Measurements from ENCODE around the gene PRG3.
"Not testable (repeated sequence)": the region's sequence is repeated elsewhere in the genome, so short reads cannot be mapped to it uniquely, and the experiment has no call there.

PRG3 gene

DNA sequence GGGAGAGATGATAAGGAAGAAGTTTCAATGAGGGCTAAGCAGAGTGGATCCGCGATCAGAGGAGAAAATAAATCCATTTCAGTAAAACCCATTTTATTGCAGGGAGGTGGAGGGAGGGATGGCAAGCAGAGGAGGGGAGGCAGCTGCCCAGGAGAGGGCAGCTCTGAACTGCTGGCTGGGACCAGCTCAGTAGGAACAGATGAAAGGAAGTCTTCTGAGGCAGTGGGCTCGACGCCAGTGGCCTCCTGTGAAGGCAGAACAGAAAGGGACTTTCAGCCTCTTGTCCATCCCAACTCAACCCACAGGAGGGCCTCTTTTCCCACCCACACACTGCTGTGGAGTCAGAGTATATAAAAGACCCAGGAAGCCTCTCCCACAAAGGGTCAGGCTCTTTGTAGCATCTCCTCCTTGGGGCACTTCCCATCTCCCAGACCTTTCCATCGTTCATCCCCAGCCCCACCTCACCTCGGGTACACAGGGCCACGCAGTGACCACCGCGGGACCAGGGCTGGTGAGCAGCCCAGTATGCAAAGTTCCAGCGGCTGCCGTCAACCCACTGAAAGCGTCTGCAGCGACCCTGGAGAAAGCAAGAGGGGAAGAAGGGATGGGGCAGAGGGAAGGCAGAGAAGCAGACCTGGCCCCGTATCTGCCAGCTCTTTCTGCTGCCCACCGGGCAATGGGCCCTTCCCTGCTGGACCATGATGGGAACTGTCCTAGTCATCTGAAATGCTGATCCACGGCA, 6.5 kb upstream of the PRG3 start:
- DNase-seq, result no peak

DNA sequence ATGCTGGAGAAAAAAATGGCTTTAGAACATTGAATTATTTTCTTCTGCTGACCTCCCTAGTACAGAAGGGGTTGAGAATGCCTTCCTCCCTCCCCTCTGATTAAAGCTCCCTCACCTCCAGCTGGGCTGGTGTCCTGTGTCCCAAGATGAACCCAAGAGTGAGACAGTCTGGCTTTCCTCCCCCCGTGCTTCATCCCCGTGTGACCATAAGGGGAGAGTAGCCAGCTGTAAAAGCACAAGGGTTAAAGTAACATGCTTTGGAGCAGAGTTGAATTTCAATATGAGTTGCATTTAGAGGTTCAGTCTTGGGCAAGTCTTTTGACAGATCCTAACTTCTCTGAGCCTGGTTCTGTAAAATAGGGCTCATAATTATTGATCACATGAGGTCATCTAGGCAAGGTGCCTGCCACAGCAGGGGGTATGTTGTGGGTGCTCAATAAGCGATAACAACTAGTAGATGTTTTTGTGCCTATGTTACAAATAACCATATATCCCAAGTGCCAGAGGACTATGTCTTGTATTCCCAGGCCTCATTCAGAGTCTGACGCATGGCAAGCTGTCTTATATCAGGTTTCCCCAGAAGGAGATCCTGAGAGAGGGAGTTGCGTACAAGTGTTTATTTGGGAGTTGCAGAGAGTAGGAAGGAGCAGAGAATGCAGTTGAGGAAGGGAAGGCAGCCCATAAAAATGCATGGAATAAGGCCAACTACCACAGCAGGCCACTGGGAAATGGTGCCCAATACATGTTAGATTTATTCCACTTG, 5.4 kb upstream of the PRG3 start:
- no peak for DNase-seq

DNA sequence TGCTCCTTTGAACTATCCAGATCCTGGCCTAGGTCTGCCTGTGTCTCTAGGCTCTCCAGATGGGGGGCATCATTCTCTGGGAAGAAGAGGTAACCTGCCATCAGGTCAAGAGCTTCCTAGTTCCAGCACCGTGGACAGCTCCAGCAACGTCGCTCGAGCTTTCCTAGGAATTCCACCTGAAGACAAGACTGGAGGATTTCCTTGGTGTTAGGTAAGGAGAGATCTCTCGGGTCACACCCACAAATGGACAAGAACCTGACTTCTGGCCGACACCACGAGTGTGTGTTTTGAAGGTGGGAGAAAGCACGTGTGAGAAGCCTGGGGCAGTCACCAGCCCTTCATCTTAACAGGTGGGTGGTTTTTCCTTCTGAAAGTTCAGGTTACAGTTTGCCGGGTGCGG, 1.2 kb downstream of the PRG3 start:
- no peak for DNase-seq

DNA sequence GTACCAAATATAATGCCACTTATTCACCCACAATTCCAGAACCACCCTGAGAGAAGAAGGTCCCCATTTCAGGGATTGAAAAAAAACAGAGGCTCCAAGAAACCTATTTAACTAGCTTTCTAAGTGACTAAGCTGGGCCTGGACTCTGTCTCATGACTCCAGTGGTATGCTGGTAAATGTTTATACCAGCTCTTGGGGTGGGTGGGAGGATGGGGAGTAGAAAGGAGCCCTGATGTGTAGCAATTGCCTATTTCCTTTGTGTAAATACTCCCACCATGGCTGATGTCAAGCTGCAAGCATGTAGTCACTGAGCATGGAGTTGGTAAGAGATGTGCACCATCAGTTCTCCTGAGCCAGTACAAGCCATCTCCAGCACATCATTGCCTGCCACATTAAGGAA, 2.8 kb downstream of the PRG3 start:
- DNase-seq, result no peak

DNA sequence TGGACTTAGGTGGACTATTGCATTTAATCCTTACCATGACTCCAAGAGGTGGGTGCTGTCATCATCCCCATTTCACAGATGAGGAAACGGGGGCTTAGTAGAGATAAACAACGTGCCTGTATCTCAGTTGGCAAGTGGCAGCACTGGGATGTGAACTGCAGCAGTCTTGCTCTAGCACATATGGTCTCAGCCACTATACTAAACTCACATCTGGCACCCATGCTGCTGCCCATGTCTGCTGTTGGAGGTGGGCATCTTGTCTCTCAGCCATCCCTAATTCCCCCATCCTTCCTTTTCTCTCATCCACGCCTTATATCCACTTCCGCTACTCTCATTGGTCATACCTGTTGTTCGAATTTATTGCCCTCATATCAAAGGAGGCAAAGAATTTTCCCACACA, 3.8 kb downstream of the PRG3 start:
- no peak for DNase-seq

DNA sequence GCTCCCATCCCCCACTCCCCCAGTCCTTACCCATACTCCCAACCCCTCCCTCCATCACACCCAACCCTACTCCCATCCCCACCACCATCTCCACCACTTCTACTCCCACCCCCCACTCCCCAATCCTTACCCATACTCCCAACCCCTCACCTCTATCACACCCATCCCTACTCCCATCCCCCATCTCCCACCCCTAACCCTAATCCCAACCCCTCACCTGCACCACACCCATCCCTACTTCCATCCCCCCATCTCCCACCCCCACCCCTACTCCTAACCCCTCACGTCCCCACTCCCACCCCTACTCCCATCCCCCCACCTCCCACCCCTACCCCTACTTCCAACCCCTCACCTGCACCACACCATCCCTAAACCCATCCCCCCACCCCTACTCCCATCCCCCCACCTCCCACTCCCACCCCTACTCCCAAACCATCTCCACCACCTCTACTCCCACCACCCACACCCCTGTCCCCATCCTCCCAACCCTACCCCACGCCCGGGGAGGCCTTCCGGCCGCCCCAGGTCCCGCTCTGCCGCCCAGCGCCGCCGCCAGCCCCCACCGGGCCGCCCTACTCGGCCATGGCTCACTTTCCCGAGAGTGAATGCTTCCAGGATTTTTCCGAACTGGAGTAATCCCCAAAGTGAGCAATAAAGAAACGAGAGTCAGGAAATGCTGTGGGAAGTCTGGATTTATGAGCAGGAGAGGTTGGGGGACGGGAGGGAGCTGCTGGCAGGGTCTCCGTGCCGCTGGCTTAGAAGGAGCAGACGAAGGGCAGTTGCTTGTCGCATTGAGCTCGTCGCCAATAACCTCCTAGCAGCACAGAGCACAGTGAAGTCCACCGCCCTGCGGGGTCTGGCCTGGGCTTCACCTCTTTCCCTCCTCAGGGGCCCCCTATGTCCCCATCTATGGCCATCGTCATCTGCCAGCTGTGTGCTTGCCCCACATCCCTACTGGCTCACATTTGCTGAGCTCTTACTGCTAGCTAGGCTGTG, 4.6 kb downstream of the PRG3 start:
- no peak for DNase-seq

DNA sequence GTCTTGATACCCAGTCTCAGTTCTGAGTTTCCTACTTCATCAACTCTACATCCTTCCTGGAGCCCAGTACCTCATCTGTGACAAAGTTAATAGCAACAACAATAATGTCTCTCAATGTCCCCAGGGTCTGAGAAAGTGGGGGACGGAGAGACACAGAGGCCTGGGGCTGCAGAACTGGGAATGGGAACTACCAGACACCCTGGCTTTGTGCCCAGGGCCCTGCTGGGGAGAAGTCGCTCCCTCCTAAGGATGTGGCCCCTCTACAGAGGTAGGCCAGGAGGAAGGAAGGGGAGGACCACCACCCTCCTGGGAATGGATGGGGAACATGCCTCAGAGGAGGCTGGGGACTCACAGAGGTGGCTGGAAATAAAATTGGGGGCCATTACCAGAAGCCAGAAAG, 5.5 kb downstream of the PRG3 start:
- no peak for DNase-seq

DNA sequence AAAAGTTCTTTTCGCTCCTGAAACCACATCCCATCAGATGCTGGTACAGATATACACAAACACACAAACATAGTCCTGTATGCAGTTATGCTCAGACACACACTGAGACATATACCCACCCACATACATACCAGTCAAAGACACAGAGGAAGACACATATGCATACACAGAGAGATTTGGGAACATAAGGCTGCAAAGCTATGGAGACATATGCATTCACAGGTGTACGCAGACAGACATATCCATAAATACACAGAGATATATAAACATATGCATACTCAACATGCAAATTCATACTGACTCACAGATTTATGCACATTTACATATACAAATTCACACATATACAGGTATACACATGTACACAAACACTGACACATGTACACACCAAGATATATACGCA, 6.0 kb downstream of the PRG3 start:
- no peak for DNase-seq

DNA sequence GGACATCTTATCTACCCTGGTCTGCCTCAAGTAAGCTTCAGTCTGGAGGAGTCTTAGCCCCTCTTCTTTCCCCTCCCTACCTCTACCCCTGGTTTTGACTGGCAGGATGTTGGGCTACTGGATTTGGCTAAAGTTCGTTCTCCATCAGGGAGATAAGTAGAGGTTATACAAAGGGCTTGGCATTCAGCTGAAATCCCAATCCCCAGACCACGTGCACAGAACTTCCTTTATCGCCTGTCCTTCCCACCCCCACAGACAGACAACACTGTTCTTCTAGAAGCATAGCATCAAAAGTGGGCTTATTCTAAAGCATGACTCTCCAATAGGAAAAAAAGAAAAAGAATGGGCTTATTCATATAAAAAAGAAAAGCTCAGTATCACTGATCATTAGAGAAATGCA, 7.8 kb downstream of the PRG3 start:
- DNase-seq, result no peak

DNA sequence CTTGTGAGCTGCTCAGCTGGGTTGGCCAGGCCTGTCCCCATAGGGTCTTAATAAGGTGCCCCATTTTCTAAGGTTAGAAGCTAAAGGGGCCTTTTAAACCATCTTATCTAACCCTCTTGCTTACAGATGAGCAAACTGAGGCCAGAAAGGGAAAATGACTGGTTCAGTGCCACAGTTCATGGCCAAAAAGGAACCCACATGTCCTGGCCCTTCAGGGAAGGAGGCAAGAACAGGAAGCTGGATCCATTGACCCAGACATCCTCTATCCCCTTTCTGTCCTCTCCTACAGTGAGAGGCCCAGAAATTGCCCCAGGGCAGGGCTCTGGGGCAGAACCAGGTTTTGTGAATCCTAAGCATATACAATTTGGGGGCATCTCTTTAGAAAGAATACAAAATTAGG, 10.0 kb downstream of the PRG3 start:
- no peak for DNase-seq

DNA sequence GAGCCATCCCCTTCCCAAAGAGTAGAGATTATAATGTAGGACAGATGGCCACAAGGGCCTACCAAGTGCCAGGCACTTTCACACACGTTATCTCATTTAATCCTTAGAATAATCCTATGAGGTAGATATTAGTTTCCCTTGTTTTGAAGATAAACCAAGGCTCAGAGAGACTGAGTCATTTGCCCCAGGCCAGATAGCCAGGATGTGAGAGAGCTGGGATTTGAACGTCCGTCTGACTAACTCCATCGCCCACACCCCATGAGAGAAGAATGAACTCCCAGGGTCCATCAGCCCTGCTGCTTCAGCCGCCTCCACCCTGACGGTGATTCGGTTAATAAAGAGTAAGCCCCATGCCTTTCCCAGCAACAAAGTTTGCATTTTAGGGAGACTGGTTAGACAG, 10.7 kb downstream of the PRG3 start:
- no peak for DNase-seq

DNA sequence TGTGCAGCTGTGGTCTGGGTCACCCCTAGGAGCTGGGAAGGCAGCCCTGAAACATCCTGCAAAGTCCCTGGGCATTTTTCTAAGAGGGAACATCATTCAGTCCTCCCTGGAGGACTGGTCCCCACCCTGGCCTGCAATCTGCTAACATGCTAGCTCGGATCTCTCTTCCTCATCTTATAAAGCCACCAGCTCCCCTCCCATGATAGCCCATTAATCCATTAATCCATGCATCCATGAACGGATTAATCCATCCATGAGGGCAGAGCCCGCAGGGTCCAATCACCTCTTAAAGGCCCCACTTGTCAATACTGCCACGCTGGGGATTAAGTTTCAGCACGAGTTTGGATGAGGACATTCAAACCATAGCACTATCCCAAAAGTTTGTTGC, 12.1 kb downstream of the PRG3 start:
- DNase-seq, result no peak

DNA sequence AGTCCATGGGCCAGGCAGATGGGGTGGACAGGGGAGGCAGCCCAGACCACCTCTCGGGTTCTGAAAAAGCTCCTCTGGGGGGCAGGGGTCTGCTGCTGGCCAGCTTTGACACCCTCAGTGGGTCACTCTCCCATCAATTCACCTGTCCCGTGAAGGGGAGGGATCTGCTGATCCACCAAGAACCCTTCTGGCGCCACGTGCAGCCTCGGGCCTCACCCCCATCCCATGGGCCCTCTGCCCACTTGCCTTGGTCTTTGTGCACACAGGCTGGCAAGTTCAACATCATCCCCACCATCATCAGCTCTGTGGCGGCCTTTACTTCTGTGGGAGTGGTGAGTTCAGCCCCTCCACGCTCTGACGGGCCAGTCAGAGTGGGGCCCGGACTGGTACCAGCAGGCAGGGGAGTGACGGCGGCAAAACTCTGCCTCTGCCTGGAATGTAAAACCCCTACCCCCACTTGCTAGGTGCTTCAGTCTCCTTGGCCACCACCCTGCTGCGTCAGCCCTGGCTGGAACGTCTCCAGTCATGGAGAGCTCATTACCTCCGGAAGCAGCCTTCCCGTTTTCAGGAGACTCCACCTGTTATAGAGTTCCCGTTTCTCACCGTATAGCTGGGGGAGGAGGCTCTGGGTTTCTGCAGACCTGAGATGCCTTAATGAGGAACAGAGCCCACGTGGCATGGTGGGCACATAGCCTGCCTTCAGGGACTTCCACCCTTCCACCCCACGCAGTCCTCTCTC, 12.7 kb downstream of the PRG3 start:
- no peak for DNase-seq

DNA sequence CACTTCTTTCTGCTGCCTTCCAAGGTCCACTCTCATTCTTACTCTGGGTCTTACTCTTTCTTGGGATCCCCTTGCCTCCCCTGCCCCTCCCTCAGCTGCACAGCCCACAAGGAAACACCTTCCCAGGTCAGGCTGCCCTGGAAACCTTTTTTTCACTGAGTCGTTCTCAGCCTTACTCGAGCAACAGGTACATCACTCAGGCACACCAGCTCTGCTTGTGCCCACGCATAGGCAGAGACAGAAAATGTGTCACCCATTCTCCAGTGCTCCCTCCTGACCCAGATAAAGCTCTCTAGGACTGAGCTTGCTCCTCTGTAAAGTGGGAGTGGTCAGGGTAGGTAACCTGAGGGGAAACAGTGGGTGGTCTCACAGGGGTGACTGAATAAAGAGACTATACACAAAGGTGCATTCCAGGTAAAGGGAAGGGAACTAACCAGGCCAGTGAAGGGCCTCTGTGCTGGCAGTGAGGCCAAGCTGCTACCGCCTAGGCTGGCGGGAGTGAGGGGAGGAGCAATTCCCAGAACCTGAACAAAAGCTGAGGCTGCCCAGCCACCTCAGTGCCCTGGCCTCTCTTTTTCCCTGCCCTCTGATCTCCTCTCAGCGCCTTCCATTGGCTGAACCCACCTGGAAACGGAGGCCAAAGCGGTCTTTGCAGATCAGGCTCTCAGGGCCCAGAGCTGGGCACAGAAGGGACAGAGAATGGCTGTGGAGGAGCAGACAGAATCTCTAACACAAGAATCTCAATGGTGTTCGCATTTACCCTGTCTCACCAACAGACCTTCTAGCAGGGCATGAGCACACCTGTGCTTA, 15.9 kb downstream of the PRG3 start:
- no peak for DNase-seq

DNA sequence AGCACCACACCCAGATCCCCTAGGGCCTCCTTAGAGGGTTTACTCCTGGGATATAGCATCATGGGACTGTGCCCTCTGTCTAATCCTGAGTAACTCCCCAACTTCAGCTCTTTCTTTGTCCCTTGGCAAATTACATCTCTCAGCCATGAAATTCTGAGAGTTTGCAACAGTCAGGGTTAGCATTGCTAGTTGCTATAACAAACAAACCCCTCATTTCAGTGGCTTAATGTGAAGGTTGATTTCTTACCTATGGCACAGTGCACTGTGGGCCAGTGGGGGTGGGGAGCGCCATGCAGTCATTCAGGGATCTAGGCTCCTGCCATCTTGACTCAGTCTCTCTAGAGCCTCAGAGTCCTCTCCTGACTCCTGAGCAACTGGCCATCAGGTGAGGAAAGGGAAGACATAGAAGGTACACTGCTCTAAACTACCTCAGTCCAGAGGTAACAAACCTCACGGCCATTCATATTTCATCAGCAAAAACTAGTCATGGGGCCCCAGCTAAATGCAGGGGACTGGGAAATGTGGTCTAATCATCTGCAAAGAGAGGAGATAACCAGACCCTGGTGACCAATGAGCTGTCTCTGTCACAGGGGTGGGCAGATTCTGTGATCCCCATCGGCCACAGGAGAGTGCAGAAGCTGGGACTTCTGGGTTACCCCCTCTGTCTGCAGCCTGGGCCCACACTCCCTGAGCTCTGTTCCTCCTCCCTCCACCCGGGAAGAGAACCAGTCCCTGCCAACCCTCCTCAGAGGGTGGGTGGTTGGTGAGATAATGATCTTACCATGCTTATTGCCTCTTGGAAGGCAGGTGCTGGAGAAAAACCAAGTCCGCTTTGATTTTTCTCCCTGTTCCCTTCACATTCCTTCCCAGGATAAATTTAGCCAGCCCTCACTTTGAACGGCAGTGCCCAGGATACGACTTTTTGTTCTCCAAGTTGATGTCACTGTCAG, 17.5 kb downstream of the PRG3 start:
- DNase-seq, result no peak

DNA sequence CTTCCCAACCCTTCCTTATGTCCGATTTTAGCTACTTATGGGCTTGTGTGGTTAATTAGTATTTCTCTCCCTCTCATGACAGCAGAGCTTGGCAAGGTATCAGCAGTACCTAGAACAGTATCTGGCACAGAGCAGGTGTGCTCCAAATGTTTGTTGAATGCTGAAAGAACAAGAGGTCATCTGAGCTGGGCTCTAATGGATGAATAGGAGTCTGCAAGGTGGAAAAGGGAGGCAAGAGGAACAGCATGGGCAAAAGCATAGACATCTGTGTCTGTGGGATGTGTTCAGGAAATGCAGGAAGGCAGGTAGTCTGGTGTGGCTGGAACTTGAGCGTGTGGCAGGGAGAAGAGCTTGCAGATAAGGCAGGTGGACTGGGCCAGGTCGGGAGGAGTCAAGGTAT, 19.0 kb downstream of the PRG3 start:
- no peak for DNase-seq

DNA sequence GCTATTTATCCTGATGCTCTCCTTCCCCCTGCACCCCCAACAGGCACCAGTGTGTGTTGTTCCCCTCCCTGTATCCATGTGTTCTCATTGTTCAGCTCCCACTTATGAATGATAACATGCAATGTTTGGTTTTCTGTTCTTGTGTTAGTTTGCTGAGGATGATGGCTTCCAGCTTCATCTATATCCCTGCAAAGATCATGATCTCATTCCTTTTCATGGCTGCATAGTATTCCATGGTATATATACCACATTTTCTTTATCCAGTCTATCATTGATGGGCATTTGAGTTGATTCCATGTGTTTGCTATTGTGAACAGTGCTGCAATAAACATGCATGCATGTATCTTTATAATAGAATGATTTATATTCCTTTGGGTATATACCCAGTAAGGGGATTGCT, 19.5 kb downstream of the PRG3 start:
- not testable (repeated sequence) for DNase-seq

DNA sequence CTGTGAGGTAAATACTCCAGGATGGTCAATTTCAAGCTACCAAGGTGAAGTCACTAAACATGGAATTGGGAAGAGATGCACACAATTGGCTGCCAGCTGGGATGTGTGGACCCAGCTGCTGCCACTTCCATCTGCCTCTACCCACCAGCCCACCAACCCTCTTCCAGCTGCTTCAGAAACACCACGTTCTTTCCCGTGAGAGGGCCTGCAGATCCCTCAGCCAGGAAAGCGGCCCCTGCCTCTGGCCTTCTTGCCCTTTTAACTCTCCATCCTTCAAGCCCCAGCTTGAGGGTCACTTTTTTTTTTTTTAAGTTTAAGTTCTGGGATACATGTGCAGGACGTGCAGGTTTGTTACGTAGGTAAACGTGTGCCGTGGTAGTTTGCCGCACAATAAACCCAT, 20.0 kb downstream of the PRG3 start:
- no peak for DNase-seq

DNA sequence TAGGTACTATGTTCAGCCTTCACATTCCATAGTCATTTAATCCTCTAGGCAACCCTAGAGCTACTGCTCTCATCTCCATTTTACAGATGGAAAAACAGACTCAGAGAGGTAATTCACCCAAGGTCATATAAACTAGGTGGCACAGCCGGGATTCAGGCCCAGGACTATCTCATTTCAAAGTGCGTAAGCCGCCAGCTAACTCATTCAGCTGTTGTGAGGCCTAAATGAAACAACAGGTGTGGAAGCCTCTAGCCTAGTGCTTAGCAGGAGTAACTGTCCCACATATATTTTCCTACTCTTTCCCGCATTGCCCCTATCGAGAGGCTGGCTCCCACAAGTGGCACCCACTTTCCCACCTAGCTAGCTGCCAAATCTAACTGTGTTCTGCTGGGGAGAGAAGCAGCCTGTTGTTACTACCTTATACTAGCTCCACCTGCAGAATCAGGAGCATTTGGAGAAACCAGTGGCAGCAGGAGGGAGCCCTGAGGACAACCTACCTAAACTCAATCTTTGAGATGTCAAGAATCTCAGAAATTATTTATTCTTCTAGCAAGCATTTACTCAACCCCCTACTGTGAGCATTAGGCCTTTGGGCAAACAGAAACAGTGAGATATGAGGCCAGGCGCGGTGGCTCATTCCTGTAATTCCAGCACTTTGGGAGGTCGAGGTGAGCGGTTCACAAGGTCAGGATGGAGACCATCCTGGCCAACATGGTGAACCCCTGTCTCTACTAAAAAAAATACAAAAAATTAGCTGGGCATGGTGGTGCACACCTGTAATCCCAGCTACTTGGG, 20.9 kb downstream of the PRG3 start:
- no peak for DNase-seq

DNA sequence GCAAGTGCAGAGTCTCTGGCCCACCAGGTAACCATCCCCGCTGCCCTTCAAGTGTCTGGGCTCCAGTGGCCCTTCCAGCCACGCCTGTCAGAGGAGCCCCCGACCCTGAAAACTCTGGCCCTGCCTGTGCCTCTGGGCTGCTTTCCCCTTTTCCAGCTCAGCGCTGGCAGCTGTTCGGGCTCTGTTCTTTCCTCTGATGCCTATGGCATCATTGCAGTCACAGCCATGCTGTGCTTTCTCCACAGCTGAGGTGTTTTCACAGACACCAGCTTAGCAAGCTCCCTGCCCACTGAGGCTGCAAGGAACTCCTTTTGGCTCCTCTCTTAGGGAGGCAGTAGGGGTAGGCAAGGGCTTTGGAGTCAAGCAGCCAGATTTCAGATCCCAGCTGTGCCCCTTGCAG, 21.6 kb downstream of the PRG3 start:
- DNase-seq, result no peak
